A549 (cell line): Measurements from ENCODE around the gene OR6S1.

Source experiments
- MAZ ChIP-seq: fragments of 150-350 bp; IDR thresholded peaks from 2 replicates; pipeline ENCODE4 v1.6.1; 2014; ENCODE audit warnings: antibody characterized with exemption, low read depth, low read length, borderline replicate concordance
- POLR2A ChIP-seq: IDR thresholded peaks from 2 replicates; pipeline ENCODE4 v1.6.1; 2012; ENCODE audit warnings: mild to moderate bottlenecking, low read length
- TF ChIP-seq, protein P1 (sequence below): fragments of >200 bp; sonication (Bioruptor Twin); formaldehyde crosslinking; IDR thresholded peaks from 3 replicates; pipeline ENCODE4 v1.5.1; 2016

DNA sequence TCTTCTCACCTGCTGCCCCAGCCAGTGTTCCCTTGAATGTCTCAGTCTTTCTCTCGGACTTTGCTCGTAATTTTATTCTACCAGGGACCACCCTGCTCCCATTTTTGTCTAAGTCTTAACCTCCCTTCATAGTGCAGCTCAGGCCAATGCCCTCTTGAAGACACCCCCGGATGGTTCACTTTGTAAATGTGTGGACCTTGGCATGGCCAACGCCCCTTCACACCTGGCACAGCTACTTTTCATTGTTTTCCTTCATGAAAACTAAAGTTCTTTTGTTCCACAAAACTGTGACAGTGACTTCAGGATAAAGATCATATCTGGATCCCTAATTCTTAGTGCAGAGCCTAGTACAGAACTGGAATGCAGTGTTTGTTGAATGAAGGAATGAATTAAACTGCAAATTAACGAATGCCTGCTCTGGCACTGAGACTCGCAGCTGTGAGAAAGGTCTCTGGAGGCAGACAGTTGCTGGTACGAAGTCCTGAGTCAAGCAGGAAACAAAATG is 39.4 kb upstream of the OR6S1 start:
- no peak for TF ChIP-seq MAZ
- no peak for TF ChIP-seq POLR2A
- TF ChIP-seq, protein P1, sequence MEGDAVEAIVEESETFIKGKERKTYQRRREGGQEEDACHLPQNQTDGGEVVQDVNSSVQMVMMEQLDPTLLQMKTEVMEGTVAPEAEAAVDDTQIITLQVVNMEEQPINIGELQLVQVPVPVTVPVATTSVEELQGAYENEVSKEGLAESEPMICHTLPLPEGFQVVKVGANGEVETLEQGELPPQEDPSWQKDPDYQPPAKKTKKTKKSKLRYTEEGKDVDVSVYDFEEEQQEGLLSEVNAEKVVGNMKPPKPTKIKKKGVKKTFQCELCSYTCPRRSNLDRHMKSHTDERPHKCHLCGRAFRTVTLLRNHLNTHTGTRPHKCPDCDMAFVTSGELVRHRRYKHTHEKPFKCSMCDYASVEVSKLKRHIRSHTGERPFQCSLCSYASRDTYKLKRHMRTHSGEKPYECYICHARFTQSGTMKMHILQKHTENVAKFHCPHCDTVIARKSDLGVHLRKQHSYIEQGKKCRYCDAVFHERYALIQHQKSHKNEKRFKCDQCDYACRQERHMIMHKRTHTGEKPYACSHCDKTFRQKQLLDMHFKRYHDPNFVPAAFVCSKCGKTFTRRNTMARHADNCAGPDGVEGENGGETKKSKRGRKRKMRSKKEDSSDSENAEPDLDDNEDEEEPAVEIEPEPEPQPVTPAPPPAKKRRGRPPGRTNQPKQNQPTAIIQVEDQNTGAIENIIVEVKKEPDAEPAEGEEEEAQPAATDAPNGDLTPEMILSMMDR: no peak
